HEK293 (cell line): ENCODE results near the gene MLF2.

Experiments used
- ZNF146 ChIP-seq: fragments of 450-650 bp; formaldehyde crosslinking; IDR thresholded peaks from 2 replicates; pipeline ENCODE4 v1.5.1; 2016; ENCODE audit warnings: missing biosample characterization, missing genetic modification characterization
- ZNF169 ChIP-seq: fragments of 450-650 bp; formaldehyde crosslinking; IDR thresholded peaks from 2 replicates; pipeline ENCODE4 v1.5.1; 2016; ENCODE audit warnings: missing biosample characterization, missing genetic modification characterization
- TF ChIP-seq, protein P1 (sequence below): fragments of 450-650 bp; formaldehyde crosslinking; IDR thresholded peaks from 2 replicates; pipeline ENCODE4 v1.5.1; 2016; ENCODE audit warnings: missing biosample characterization, missing genetic modification characterization
- TF ChIP-seq, protein P2 (sequence below): fragments of 450-650 bp; formaldehyde crosslinking; IDR thresholded peaks from 2 replicates; pipeline ENCODE4 v1.5.1; 2016; ENCODE audit warnings: missing biosample characterization, missing genetic modification characterization
- TF ChIP-seq, protein P3 (sequence below): fragments of 450-650 bp; formaldehyde crosslinking; IDR thresholded peaks from 2 replicates; pipeline ENCODE4 v1.5.1; 2016; ENCODE audit warnings: missing biosample characterization, missing genetic modification characterization

DNA sequence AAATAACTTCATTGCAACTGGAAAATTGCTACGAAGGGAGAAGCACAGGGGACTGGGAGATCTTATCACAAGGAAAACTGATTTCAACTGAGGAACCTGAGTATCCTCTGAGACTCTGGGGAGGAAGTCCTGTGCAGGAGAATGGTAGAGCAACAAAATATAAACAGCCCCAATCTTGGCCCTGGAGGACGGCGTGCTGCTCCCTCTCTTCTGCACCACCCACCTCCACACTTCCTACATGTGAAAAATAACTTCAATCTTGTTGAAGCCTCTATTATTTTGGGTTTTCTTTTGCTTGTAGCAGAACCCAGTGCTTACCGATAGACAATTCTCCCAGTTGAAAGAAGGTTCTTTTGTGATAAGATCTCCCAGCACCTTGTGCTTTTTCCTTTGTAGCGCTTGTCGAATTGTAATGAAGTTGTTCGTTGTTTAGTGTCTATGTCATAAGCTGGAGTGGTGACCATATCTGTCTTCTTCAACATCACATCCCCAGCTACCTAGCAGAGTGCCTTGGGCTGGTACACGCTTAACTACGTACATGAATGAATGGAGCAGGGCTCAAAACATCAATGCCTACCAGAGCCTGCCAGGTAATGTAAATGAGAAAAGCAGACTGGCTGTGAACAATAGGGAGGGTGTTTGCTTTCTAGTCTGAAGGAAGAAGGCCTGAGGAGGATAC is 33.6 kb upstream of the MLF2 start:
- TF ChIP-seq, protein P1, sequence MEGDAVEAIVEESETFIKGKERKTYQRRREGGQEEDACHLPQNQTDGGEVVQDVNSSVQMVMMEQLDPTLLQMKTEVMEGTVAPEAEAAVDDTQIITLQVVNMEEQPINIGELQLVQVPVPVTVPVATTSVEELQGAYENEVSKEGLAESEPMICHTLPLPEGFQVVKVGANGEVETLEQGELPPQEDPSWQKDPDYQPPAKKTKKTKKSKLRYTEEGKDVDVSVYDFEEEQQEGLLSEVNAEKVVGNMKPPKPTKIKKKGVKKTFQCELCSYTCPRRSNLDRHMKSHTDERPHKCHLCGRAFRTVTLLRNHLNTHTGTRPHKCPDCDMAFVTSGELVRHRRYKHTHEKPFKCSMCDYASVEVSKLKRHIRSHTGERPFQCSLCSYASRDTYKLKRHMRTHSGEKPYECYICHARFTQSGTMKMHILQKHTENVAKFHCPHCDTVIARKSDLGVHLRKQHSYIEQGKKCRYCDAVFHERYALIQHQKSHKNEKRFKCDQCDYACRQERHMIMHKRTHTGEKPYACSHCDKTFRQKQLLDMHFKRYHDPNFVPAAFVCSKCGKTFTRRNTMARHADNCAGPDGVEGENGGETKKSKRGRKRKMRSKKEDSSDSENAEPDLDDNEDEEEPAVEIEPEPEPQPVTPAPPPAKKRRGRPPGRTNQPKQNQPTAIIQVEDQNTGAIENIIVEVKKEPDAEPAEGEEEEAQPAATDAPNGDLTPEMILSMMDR (tag by site-specific recombination), result no peak
- no peak for TF ChIP-seq ZNF169 (tag by site-specific recombination)
- TF ChIP-seq, protein P2, sequence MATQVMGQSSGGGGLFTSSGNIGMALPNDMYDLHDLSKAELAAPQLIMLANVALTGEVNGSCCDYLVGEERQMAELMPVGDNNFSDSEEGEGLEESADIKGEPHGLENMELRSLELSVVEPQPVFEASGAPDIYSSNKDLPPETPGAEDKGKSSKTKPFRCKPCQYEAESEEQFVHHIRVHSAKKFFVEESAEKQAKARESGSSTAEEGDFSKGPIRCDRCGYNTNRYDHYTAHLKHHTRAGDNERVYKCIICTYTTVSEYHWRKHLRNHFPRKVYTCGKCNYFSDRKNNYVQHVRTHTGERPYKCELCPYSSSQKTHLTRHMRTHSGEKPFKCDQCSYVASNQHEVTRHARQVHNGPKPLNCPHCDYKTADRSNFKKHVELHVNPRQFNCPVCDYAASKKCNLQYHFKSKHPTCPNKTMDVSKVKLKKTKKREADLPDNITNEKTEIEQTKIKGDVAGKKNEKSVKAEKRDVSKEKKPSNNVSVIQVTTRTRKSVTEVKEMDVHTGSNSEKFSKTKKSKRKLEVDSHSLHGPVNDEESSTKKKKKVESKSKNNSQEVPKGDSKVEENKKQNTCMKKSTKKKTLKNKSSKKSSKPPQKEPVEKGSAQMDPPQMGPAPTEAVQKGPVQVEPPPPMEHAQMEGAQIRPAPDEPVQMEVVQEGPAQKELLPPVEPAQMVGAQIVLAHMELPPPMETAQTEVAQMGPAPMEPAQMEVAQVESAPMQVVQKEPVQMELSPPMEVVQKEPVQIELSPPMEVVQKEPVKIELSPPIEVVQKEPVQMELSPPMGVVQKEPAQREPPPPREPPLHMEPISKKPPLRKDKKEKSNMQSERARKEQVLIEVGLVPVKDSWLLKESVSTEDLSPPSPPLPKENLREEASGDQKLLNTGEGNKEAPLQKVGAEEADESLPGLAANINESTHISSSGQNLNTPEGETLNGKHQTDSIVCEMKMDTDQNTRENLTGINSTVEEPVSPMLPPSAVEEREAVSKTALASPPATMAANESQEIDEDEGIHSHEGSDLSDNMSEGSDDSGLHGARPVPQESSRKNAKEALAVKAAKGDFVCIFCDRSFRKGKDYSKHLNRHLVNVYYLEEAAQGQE (tag by site-specific recombination), result no peak
- TF ChIP-seq ZNF146 (tag by site-specific recombination), result no peak
- TF ChIP-seq, protein P3, sequence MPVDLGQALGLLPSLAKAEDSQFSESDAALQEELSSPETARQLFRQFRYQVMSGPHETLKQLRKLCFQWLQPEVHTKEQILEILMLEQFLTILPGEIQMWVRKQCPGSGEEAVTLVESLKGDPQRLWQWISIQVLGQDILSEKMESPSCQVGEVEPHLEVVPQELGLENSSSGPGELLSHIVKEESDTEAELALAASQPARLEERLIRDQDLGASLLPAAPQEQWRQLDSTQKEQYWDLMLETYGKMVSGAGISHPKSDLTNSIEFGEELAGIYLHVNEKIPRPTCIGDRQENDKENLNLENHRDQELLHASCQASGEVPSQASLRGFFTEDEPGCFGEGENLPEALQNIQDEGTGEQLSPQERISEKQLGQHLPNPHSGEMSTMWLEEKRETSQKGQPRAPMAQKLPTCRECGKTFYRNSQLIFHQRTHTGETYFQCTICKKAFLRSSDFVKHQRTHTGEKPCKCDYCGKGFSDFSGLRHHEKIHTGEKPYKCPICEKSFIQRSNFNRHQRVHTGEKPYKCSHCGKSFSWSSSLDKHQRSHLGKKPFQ (tag by site-specific recombination), result no peak
